ENCODE measurements around the gene AVEN.

AVEN gene

DNA sequence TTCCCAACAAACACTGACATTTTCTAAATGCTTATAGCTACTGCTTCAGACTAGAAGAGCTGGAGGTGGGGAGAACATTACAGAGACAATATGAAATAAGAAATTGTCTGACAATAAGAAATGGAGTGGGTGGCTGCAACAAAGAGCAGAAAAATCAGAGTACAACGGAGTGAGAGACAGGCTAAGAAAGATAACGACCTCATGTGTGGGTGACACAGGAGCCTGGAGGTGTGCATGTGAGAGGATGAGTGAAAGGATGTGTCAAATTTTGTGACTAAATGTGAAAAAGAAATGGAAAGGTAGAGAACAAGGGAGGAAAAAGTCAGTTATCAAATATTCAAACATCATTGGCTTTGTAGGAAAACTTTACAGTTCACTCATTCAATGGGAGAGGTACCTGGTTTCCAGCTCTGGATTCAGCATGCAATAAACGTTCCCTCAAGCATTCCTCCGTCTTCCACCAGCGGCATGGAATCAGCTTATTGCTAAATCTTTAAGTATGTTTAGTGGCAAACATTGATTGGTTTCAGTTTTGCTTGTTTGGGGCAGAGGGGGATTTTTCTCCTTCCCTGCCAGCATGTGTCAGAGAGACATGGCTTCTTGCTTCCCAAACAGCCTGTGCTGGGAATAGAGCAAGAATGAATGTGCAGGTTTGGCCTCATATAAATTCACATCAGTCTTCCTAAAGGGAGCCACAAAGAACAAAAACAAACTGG, 174.5 kb downstream of the AVEN start:
- H3K36me3 ChIP-seq (ENCODE audit: insufficient read depth, low read length): no peaks in the 10 kb centered on the region
- no peaks in the 10 kb centered on the region for H3K27me3 ChIP-seq (ENCODE audit: insufficient read depth, low read length)
- H3K4me3 ChIP-seq (ENCODE audit: low read length): no peak overlapping the region
- H3K4me1 ChIP-seq (ENCODE audit: insufficient read depth, low read length): no peaks in the 10 kb centered on the region
- no peak overlapping the region for H2AFZ ChIP-seq (ENCODE audit: low read depth, low read length)
- no peaks in the 10 kb centered on the region for H3K9me3 ChIP-seq (ENCODE audit: low read length)

- Histone ChIP-seq H3K4me3 (ENCODE audit: low read length) (no peak overlapping the region), H3K27me3 (ENCODE audit: insufficient read depth, low read length) (no peaks in the 10 kb centered on the region), H3K36me3 (ENCODE audit: insufficient read depth, low read length) (no peaks in the 10 kb centered on the region), H3K9me3 (ENCODE audit: low read length) (no peaks in the 10 kb centered on the region), H3K4me1 (ENCODE audit: insufficient read depth, low read length) (no peaks in the 10 kb centered on the region), H2AFZ (ENCODE audit: low read depth, low read length) (no peak overlapping the region)
These were observed 178.2 kb downstream of the AVEN start for GRCh38 chr15:33860754-33861153.

DNA sequence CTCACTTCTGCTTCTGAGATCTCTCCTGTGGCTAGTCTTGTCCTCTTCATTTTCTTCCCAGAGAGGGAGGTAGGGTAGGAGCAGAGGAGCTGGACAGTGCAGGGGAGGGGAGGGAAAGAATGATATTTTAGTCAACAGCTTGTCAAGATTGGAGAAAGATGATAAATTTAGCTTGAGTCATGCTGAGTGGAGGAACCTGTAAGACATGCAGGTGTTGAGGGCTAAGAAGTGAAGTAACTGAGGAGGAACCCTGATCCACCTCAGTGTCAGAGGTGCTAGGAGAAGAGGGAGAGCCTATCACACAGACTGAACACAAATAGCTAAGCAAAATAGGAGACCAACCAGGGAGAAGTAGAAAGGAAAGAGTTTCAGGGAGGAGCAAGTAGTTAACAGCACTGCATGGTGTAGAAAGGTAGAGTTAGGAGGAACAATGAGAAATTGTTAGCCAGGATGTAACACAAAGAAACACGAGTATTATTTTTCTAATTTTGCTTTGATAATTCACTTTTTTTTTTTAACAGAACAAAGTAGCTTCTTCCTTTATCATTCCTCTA, 178.9 kb downstream of the AVEN start:
- Histone ChIP-seq H3K36me3 (ENCODE audit: insufficient read depth, low read length) (no peaks in the 10 kb centered on the region), H3K9me3 (ENCODE audit: low read length) (no peaks in the 10 kb centered on the region), H3K4me1 (ENCODE audit: insufficient read depth, low read length) (no peaks in the 10 kb centered on the region), H2AFZ (ENCODE audit: low read depth, low read length) (no peak overlapping the region), H3K27me3 (ENCODE audit: insufficient read depth, low read length) (no peaks in the 10 kb centered on the region), H3K4me3 (ENCODE audit: low read length) (no peak overlapping the region)

GRCh38 chr15:33858836-33859235, 180.2 kb downstream of the AVEN start:
- H3K36me3 ChIP-seq (ENCODE audit: insufficient read depth, low read length): no peaks in the 10 kb centered on the region
- H3K27me3 ChIP-seq (ENCODE audit: insufficient read depth, low read length): no peaks in the 10 kb centered on the region
- H3K4me3 ChIP-seq (ENCODE audit: low read length): no peak overlapping the region
- H2AFZ ChIP-seq (ENCODE audit: low read depth, low read length): no peak overlapping the region
- H3K9me3 ChIP-seq (ENCODE audit: low read length): no peaks in the 10 kb centered on the region
- H3K4me1 ChIP-seq (ENCODE audit: insufficient read depth, low read length): no peaks in the 10 kb centered on the region

DNA sequence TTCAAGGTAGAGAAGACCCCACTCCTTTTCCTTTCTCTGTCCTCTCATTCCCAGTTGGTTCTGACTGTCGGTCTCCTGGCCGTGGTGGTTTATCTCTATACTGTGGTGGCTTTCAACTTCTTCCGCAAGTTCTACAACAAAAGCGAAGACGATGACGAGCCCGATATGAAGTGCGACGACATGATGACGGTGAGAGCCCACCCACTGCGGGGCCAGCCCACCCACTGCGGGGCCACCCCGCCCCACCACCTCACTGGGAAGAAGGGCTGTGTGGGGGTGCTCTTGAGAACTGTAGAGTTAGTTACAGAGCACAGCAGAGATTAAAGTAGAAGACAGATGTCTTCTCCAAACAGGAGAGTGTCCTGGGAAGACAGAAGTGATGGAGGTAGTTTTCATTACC, 181.3 kb downstream of the AVEN start:
- Histone ChIP-seq H3K27me3 (ENCODE audit: insufficient read depth, low read length) (no peaks in the 10 kb centered on the region), H3K9me3 (ENCODE audit: low read length) (no peaks in the 10 kb centered on the region), H3K36me3 (ENCODE audit: insufficient read depth, low read length) (no peaks in the 10 kb centered on the region), H3K4me3 (ENCODE audit: low read length) (no peak overlapping the region), H3K4me1 (ENCODE audit: insufficient read depth, low read length) (no peaks in the 10 kb centered on the region), H2AFZ (ENCODE audit: low read depth, low read length) (no peak overlapping the region)

DNA sequence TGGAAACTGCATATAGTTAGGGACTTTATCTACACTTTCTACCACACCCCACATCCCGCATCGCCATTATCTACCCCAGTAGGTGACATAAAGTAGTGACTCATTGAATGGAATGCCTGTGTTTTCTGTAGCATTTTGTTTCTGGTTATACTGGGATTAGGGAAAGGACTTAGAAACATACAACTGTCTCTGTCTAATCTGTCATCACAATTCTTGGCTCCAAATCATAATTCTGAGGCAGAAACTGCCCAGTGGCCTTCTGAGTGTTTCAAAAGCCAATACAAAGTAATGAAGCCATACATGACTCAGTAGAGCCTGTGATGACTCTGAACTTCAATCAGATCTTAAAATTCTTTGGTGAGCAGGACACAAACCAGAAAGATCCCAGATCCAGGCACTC, 186.4 kb downstream of the AVEN start:
- H2AFZ ChIP-seq (ENCODE audit: low read depth, low read length): no peak overlapping the region
- no peak overlapping the region for H3K4me3 ChIP-seq (ENCODE audit: low read length)
- H3K4me1 ChIP-seq (ENCODE audit: insufficient read depth, low read length): no peaks in the 10 kb centered on the region

GRCh38 chr15:33852094-33852493, 186.9 kb downstream of the AVEN start:
- no peaks in the 10 kb centered on the region for H3K27me3 ChIP-seq (ENCODE audit: insufficient read depth, low read length)
- H3K4me1 ChIP-seq (ENCODE audit: insufficient read depth, low read length): peaks cover 2% of the 10 kb centered on the region
- H2AFZ ChIP-seq (ENCODE audit: low read depth, low read length): no peak overlapping the region
- no peaks in the 10 kb centered on the region for H3K36me3 ChIP-seq (ENCODE audit: insufficient read depth, low read length)
- H3K9me3 ChIP-seq (ENCODE audit: low read length): no peaks in the 10 kb centered on the region
- no peak overlapping the region for H3K4me3 ChIP-seq (ENCODE audit: low read length)

More for the DNA sequence above, 186.4 kb downstream of the AVEN start:
- H3K36me3 ChIP-seq (ENCODE audit: insufficient read depth, low read length): no peaks in the 10 kb centered on the region
- no peaks in the 10 kb centered on the region for H3K9me3 ChIP-seq (ENCODE audit: low read length)
- no peaks in the 10 kb centered on the region for H3K27me3 ChIP-seq (ENCODE audit: insufficient read depth, low read length)

- H3K36me3 ChIP-seq (ENCODE audit: insufficient read depth, low read length): no peaks in the 10 kb centered on the region
- H3K9me3 ChIP-seq (ENCODE audit: low read length): no peaks in the 10 kb centered on the region
- H2AFZ ChIP-seq (ENCODE audit: low read depth, low read length): no peak overlapping the region
- H3K4me1 ChIP-seq (ENCODE audit: insufficient read depth, low read length): peaks cover 10% of the 10 kb centered on the region
- H3K27me3 ChIP-seq (ENCODE audit: insufficient read depth, low read length): no peaks in the 10 kb centered on the region
- H3K4me3 ChIP-seq (ENCODE audit: low read length): no peak overlapping the region
These were observed 187.9 kb downstream of the AVEN start for GRCh38 chr15:33851079-33851478.

- no peak overlapping the region for H3K4me3 ChIP-seq (ENCODE audit: low read length)
- no peak overlapping the region for H2AFZ ChIP-seq (ENCODE audit: low read depth, low read length)
- H3K9me3 ChIP-seq (ENCODE audit: low read length): no peaks in the 10 kb centered on the region
- peaks cover 13% of the 10 kb centered on the region for H3K4me1 ChIP-seq (ENCODE audit: insufficient read depth, low read length)
- no peaks in the 10 kb centered on the region for H3K36me3 ChIP-seq (ENCODE audit: insufficient read depth, low read length)
- no peaks in the 10 kb centered on the region for H3K27me3 ChIP-seq (ENCODE audit: insufficient read depth, low read length)
These were observed 191.0 kb downstream of the AVEN start for GRCh38 chr15:33848011-33848410.

GRCh38 chr15:33846862-33847261, 192.1 kb downstream of the AVEN start:
- H2AFZ ChIP-seq (ENCODE audit: low read depth, low read length): no peak overlapping the region
- H3K36me3 ChIP-seq (ENCODE audit: insufficient read depth, low read length): no peaks in the 10 kb centered on the region
- H3K4me1 ChIP-seq (ENCODE audit: insufficient read depth, low read length): peaks cover 13% of the 10 kb centered on the region

GRCh38 chr15:33846142-33846541, 192.9 kb downstream of the AVEN start:
- no peaks in the 10 kb centered on the region for H3K27me3 ChIP-seq (ENCODE audit: insufficient read depth, low read length)

More at GRCh38 chr15:33846862-33847261, 192.1 kb downstream of the AVEN start:
- no peak overlapping the region for H3K4me3 ChIP-seq (ENCODE audit: low read length)
- no peaks in the 10 kb centered on the region for H3K9me3 ChIP-seq (ENCODE audit: low read length)
- H3K27me3 ChIP-seq (ENCODE audit: insufficient read depth, low read length): no peaks in the 10 kb centered on the region

GRCh38 chr15:33844597-33844996, 194.4 kb downstream of the AVEN start:
- Histone ChIP-seq H3K4me1 (ENCODE audit: insufficient read depth, low read length) (peaks cover 13% of the 10 kb centered on the region), H3K4me3 (ENCODE audit: low read length) (no peak overlapping the region), H2AFZ (ENCODE audit: low read depth, low read length) (no peak overlapping the region), H3K9me3 (ENCODE audit: low read length) (no peaks in the 10 kb centered on the region), H3K36me3 (ENCODE audit: insufficient read depth, low read length) (no peaks in the 10 kb centered on the region), H3K27me3 (ENCODE audit: insufficient read depth, low read length) (no peaks in the 10 kb centered on the region)

More at GRCh38 chr15:33846142-33846541, 192.9 kb downstream of the AVEN start:
- peaks cover 13% of the 10 kb centered on the region for H3K4me1 ChIP-seq (ENCODE audit: insufficient read depth, low read length)
- H3K9me3 ChIP-seq (ENCODE audit: low read length): no peaks in the 10 kb centered on the region
- H3K36me3 ChIP-seq (ENCODE audit: insufficient read depth, low read length): no peaks in the 10 kb centered on the region
- no peak overlapping the region for H3K4me3 ChIP-seq (ENCODE audit: low read length)
- H2AFZ ChIP-seq (ENCODE audit: low read depth, low read length): no peak overlapping the region

- Histone ChIP-seq H3K36me3 (ENCODE audit: insufficient read depth, low read length) (no peaks in the 10 kb centered on the region), H3K4me1 (ENCODE audit: insufficient read depth, low read length) (peaks cover 15% of the 10 kb centered on the region), H3K9me3 (ENCODE audit: low read length) (no peaks in the 10 kb centered on the region), H3K27me3 (ENCODE audit: insufficient read depth, low read length) (no peaks in the 10 kb centered on the region), H2AFZ (ENCODE audit: low read depth, low read length) (no peak overlapping the region), H3K4me3 (ENCODE audit: low read length) (no peak overlapping the region)
These were observed 194.8 kb downstream of the AVEN start for GRCh38 chr15:33844186-33844585.

- Histone ChIP-seq H2AFZ (ENCODE audit: low read depth, low read length) (no peak overlapping the region), H3K27me3 (ENCODE audit: insufficient read depth, low read length) (no peaks in the 10 kb centered on the region), H3K36me3 (ENCODE audit: insufficient read depth, low read length) (no peaks in the 10 kb centered on the region)
These were observed 198.4 kb downstream of the AVEN start for GRCh38 chr15:33840615-33841014.

More at GRCh38 chr15:33840615-33841014, 198.4 kb downstream of the AVEN start:
- no peak overlapping the region for H3K4me3 ChIP-seq (ENCODE audit: low read length)
- H3K9me3 ChIP-seq (ENCODE audit: low read length): no peaks in the 10 kb centered on the region
- peaks cover 7% of the 10 kb centered on the region for H3K4me1 ChIP-seq (ENCODE audit: insufficient read depth, low read length)

All from neuron (in vitro differentiated cells).